Skeletal muscle cell (primary cell): Measurements from ENCODE around the gene GIT2.

Experiments
- DNase-seq: peaks from one replicate; pipeline ENCODE4 v3.0.0-alpha.2; 2010; ENCODE audit warnings: low read depth
- H3K4me3 ChIP-seq: 2 replicates; pipeline ENCODE4 v1.5.1; 2011; ENCODE audit warnings: low read depth, mild to moderate bottlenecking, control low read depth, low read length, moderate library complexity

The GIT2 gene

GRCh38 chr12:109927622-109928021 lies 68.5 kb downstream of the GIT2 start:
- no peak for DNase-seq
- no peak overlapping the region for H3K4me3 ChIP-seq

DNA sequence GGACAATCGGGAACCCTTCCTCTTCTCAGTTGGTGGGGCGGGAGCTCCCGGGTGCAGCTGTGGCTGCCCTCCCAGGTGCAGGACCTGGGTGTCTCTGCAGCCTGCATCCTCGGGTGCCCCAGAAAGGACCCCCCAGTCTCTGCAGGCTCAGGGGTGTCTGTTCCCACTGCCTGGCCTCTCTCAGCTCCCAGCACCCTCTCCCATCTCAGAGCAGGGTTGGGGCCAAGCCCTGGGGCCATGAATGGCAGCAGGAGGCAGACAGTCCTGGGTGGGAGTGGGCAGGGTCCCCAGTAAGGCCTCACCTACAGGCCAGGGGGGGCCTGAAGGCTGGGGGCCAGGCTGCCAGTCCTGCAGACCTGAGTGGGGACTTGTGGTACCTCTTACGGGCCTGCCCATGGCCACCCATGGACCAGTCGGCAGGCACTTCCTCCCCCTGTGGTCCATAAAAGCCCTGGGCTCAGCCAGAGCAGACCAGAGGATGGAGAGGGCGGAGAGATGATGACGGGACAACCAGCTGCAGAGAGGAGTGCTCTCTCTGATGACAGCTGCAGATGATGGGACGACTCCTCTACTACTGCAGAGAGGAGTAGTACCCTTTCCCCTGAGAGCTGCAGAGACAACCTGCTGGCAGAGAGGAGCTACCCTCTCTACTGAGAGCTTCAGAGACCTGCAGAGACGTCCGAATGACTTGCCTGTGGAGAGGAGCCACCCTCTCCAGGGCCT lies 69.5 kb downstream of the GIT2 start:
- DNase-seq: no peak
- H3K4me3 ChIP-seq: no peak overlapping the region

DNA sequence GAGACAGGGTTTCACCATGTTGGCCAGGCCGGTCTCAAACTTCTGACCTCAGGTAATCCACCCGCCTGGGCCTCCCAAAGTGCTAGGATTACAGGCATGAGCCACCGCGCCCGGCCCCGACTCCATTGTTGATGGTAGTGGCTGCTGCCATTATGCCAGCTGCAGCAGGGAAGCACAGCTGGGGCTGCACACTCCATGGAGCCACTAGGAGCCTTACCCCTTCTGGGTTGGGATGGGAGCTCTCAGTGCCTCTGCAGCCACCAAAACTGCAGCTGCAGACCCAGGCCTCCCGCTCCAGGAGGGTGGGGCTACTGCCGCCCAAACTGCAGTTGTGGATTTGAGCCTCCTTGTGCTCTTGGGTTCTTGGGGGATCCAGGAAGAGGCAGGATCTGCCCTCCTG lies 70.2 kb downstream of the GIT2 start:
- no peak for DNase-seq
- no peak overlapping the region for H3K4me3 ChIP-seq

DNA sequence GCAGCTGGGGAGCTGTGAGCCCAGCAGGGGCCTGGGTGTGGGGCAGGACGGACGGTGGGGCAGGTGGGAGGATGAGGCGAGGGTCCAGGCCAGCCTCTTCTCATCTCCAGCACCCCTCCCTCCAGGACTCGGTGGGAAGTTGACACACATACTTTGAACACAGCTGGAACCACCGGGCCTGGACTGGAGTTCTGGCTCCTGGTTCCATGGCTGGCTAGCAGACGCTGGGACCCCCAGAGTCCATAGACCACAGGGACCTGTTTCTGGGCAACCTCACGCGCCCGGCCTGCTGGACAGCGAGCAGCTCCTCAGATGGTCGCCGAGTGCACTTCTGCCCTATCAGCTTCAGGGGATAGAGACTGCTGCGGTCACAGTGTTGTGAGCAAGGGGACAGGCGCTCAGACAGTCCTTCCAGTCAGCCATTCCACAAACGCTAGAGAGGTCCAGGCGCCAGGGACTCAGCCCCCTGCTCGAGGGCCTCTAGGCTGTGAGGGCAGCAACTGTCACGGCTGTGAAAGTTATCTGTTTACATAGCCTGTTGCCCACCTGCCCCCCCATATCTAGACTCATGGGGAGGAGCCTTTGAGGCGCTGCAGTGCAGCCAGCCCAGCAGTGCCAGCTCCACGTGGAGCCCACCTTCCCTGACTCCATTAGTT lies 70.9 kb downstream of the GIT2 start:
- no peak for DNase-seq
- no peak overlapping the region for H3K4me3 ChIP-seq

DNA sequence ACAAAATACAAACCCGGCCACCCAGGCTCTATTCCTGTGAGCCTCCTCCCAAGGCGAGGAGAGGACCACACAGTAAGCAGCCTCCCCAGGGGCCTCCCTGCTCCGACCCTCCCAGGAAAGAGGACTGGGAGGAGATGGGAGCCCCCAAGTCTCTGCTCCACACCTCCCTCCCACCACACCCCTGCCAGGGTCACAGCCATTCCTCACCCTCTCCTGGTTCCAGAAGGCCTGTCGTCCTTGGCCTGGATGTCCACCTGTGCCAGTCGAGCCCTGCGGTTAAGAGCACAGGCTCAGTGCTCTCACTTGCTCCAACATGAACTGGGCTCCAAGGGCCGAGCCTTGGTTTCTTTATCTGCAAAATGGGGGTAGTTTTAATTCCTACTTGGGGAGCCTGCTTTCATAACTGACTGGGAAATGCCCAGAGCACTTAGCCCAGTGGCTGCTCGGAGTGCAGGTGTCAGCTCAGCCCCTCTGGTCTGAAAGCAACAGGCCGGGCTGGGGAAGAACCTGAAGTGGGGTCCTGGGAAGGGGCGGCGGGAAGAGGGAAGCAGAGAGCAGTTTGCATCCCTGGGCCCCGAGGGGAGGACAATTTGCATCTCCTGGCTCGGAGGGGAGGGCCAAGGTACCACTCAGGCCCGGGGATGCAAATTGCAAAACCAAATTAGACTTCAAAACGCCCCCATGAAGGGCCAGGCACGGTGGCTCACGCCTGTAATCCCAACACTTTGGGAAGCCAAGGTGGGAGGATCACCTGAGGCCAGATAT lies 72.5 kb downstream of the GIT2 start:
- DNase-seq: no peak
- no peak overlapping the region for H3K4me3 ChIP-seq

DNA sequence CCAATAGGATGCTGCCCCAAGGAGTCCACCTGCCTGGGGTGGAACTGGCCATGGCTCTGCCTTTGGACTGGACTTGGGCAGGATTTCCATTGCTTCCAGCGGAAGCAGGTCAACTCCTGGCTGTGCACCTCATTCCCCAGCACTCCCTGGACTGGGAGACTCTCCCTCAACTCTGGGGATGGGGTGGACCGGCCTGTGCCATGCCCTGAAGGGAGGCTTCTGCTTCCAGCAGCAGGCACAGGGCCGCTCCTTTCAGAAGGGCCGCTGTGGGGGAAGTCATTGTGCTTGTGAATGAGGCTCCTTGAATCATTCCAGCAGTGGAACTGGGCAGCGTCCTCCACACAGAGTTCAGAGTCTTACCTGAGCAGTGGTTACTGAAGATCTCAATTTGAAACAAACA lies 73.1 kb downstream of the GIT2 start:
- H3K4me3 ChIP-seq: no peak overlapping the region
- no peak for DNase-seq

GRCh38 chr12:109921982-109922381 lies 74.2 kb downstream of the GIT2 start:
- no peak overlapping the region for H3K4me3 ChIP-seq
- no peak for DNase-seq

- no peak for DNase-seq
Measured at GRCh38 chr12:109920261-109920780, 75.8 kb downstream of the GIT2 start.

GRCh38 chr12:109919456-109919855 lies 76.7 kb downstream of the GIT2 start:
- no peak overlapping the region for H3K4me3 ChIP-seq
- DNase-seq: no peak

More at GRCh38 chr12:109920261-109920780, 75.8 kb downstream of the GIT2 start:
- H3K4me3 ChIP-seq: no peak overlapping the region

- no peak overlapping the region for H3K4me3 ChIP-seq
- DNase-seq: no peak
Measured at GRCh38 chr12:109916045-109916444, 80.1 kb downstream of the GIT2 start.

- no peak overlapping the region for H3K4me3 ChIP-seq
- DNase-seq: no peak
Measured at GRCh38 chr12:109915171-109916040, 80.8 kb downstream of the GIT2 start.

DNA sequence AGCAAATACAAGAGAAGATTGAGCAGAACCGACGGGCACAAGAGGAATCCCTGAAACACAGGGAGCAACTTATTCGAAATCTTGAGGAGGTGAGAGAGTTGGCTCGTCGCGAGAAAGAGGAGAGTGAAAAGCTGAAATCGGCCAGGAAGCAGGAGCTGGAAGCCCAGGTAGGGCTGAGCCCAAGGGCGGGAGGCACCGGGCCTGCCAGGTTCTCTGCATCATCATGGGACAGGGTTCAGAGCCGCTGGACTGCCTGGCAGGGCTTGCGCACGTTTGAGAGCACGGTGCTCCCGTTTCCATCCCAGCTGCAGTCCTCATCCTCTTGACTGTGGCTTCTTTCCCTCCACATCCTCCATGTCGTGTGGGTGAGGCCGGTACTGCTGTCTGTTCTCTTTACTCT lies 81.7 kb downstream of the GIT2 start:
- H3K4me3 ChIP-seq: no peak overlapping the region
- no peak for DNase-seq

DNA sequence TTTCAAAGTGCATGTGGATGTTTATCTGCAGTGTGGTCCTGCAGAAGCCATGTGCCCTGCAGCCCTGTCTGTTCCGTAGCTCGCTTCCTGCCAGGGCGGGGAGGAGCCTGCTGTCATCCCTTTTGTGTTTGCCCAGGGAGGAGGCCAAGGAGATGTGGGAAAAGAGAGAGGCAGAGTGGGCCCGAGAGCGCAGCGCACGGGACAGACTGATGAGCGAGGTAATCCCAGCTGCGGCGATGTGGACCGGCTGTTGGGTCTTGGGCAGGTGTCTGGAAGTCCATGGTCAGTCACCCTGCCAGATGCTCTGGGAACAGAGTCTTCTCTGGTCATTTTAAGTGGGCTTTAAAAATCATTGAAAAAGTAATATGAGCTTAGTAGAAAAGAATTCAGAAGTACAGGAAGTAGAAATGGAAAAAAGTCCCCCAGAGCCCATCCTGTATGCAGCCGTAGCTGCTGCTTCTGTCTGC lies 83.3 kb downstream of the GIT2 start:
- no peak for DNase-seq

GRCh38 chr12:109910969-109911348 lies 85.2 kb downstream of the GIT2 start:
- DNase-seq: no peak
- H3K4me3 ChIP-seq: no peak overlapping the region

More for the DNA sequence above, 83.3 kb downstream of the GIT2 start:
- H3K4me3 ChIP-seq: no peak overlapping the region

DNA sequence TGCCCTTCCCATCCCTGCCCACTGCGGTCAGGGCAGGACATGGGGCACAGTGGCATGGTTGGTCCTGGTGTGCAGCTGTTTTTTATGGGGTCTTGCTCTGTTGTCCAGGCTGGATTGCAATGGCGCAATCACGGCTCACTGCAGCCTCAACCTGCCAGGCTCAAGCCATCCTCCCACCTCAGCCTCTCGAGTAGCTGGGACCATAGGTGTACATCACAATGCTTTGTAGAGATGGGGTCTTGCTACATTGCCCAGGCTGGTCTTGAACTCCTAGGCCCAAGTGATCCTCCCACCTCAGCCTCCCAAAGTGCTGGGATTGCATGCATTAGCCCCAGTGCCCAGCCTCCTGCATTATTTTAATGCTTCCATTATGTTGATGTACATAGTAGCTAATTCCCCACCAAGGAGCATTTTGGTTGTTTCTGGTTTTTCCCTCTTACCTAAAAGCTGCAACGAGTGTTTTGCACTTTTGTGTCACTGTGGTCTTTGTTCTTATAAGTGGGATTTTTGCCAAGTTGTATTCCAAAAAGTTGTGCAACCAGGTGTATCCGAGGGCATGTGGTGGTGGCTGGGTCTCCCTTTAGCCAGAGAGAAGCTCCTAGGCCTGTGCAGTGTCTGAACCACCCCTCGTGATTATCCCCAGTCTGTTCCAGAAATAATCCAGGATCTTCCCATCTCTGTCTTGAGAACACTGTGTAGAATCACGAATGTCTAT lies 85.8 kb downstream of the GIT2 start:
- DNase-seq: no peak
- no peak overlapping the region for H3K4me3 ChIP-seq

- DNase-seq: no peak
- no peak overlapping the region for H3K4me3 ChIP-seq
Measured at GRCh38 chr12:109905301-109905700, 90.9 kb downstream of the GIT2 start.

DNA sequence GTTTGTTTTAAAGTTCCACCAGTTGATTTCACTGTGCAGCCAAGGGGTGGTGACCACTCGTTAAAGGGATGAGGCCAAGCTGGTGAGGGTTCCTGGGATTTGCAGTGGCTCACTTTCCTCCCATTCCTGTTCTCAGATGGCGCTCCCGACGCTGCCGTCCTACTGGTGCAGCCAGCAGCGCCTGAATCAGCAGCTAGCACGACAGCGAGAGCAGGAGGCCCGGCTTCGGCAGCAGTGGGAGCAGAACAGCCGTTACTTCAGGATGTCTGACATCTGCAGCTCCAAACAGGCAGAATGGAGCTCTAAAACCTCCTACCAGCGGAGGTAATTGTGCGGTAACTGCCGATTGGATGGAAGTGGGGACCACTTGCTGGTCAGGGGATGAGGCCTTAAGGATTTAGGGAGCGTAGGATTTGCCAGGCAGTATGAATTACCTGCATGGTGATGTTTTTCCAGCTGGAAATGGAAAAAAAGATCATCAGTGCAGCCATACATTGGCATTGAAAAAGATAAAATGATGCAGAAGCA lies 93.2 kb downstream of the GIT2 start:
- no peak for DNase-seq
- H3K4me3 ChIP-seq: no peak overlapping the region

GRCh38 chr12:109900752-109901580 lies 95.2 kb downstream of the GIT2 start:
- no peak for DNase-seq
- peak overlapping the region; percentile 76 for H3K4me3 ChIP-seq
